ENCODE data around the gene NUP188. TPM values are rescaled to one million over a fixed set of nuclear protein-coding genes. Genes with fewer than 3 reads are reported as not detected.
A peak's percentile ranks its signal among the peaks of the same experiment; 100 is the strongest.

NUP188 gene
- total and polyA plus RNA-seq, 2 of the 4 experiments (the other 2 are of a cell fraction) = 53.0 to 59.1 TPM

- Histone ChIP-seq H2BK15ac (ENCODE audit: low read depth, low read length) (no peak overlapping the region), H3K36me3 (ENCODE audit: control insufficient read depth, insufficient read depth, low read length) (peaks cover 37% of the 10 kb centered on the region), H4K8ac (ENCODE audit: low read depth in 2 of 2, low read length in 2 of 2) (peak overlapping the region; percentile 90 to 94; a peak in 2 of 4 replicates), H4K20me1 (ENCODE audit: insufficient read depth, low read length) (no peaks in the 10 kb centered on the region; the same call in none of the 2 replicates), H4K91ac (ENCODE audit: insufficient read depth, low read depth, low read length) (peak overlapping the region; percentile 98; the same call in 1 of the 2 replicates), H3K9me1 (ENCODE audit: insufficient read depth, low read length) (peaks cover 47% of the 10 kb centered on the region), H2AK9ac (replicated peaks; ENCODE audit: low read depth, low read length, poor library complexity) (no peak overlapping the region), H3K18ac (ENCODE audit: low read depth, low read length) (no peak overlapping the region), H2BK5ac (ENCODE audit: low read depth, low read length, poor library complexity, severe bottlenecking) (peak overlapping the region; percentile 99), H3K27me3 (ENCODE audit: control insufficient read depth, insufficient read depth, low read length) (no peaks in the 10 kb centered on the region), H3K56ac (ENCODE audit: extremely low read depth, insufficient read depth, low read length) (no peak overlapping the region), H3K4me2 (ENCODE audit: low read depth, low read length) (no peak overlapping the region), H3K9me3 (ENCODE audit: control insufficient read depth, insufficient read depth, low read length) (no peaks in the 10 kb centered on the region), H3K4me3 (ENCODE audit: insufficient read depth, low read depth, low read length) (no peak overlapping the region), H3K9ac (ENCODE audit: low read depth, low read length) (no peak overlapping the region), H2BK20ac (ENCODE audit: low read depth, low read length) (peak overlapping the region; percentile 44), H2BK120ac (ENCODE audit: low read depth, low read length) (peak overlapping the region; percentile 39; the same call in 1 of the 2 replicates), H2AK5ac (ENCODE audit: low read depth, low read length) (peak overlapping the region; percentile 96), H3K23ac (ENCODE audit: low read depth, low read length) (no peak overlapping the region), H4K5ac (ENCODE audit: low read depth, low read length) (no peak overlapping the region; the same call in 1 of the 2 replicates), H3K79me1 (ENCODE audit: low read depth in 1 of 2, low read length in 2 of 2) (peaks cover 37 to 92% of the 10 kb centered on the region in 2 experiments; a peak in 3 of 4 replicates), H3K4me1 (ENCODE audit: control insufficient read depth, insufficient read depth, low read length) (peaks cover 31% of the 10 kb centered on the region), H3K4ac (ENCODE audit: low read depth, low read length) (peak overlapping the region; percentile 64), H3K14ac (replicated peaks; ENCODE audit: low read depth, low read length) (peak overlapping the region; percentile 99; the same call in 1 of the 2 replicates), H3K27ac (ENCODE audit: insufficient read depth, low read length) (no peak overlapping the region; the same call in 1 of the 2 replicates), H2AFZ (replicated peaks; ENCODE audit: low read length, poor library complexity) (no peak overlapping the region)
- CTCF ChIA-PET = no interaction called here
- dilution Hi-C loops (cut with HindIII; ENCODE audit: low sequenced_read_pairs, unreplicated experiment) (no loop called here), intact Hi-C loops (cut with micrococcal nuclease) (no loop called here), in situ Hi-C loops (cut with MboI; ENCODE audit: low sequenced_read_pairs) (no loop called here)
- 84% methylated on average over 14 of the region's 23 CpGs; no CpG with 5 or more reads in 1 of the 2 experiments for WGBS, 2 experiments (ENCODE audit: extremely low coverage in 2 of 2, insufficient read length in 1 of 2)
- no TSS peak for BruUV-seq (replicated peaks)
- ATAC-seq (ENCODE audit: low read depth) (no peak), DNase-seq (no peak)
- POLR2A ChIA-PET (ENCODE audit: unreplicated experiment) = no interaction called here
- TF ChIP-seq MAZ (IDR thresholded peaks at IDR 0.05; ENCODE audit: borderline replicate concordance, low read depth, low read length) (no peak), CEBPB (IDR thresholded peaks at IDR 0.05; ENCODE audit: low read depth, low read length) (0 out of 2 replicates have a peak, but pooled peaks have one; percentile 3)
Measured at GRCh38 chr9:128913995-128914772, 33.3 kb upstream of the NUP188 start.
